GM21367 (cell line): ENCODE results near the gene LRBA.

ENCODE experiments used
- ATAC-seq: cut with Tn5 transposase; IDR thresholded peaks from one replicate; pipeline ENCODE4 v1.9.1; 2021; ENCODE audit not compliant: unreplicated experiment

LRBA gene

DNA sequence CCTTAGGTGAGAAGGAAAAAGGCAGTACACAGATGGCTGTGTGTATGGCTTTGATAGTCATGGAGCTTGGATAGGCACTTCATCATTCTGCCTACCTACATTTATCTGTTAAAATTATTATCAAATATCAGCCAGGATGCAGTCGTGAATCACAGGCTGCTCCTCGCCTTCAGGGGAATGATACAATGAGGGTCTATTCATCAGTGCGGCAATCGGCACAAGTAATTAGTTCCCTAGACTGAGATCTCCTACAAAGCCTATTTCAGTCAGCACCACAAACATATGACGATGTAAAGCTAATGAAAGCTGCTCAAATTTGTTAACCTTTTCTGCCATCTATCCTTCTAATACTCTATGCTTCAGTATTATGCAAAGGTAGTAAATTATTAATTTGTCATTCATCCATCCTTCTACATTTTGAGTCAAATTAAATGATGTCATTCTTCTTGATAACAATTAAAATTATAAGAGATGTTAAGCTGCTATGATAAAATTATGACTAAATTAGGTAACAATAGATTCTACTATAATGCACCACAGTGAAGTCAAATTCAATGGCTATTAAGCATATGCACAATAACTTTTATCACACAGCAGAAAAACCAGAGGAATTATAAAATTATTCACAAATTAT, 414.2 kb downstream of the LRBA start:
- ATAC-seq, result no peak

DNA sequence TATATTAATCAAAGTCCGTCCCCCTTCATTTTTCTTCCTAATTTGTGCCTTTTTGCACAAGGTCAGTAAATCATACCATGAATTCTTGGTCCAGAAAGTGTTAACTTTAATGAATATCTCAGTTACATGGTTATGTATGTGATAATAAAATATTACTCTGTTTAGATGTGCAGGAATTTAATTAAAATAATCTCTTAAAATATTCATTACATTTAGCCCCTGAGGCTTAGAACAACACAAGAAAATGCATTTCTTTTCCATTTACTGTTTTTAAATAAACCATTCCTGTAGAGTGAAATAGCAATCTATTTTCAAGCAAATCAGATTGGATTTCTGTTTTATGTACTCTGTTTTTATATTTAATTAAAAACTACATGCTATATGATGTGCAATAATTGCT, 415.5 kb downstream of the LRBA start:
- ATAC-seq, result no peak

DNA sequence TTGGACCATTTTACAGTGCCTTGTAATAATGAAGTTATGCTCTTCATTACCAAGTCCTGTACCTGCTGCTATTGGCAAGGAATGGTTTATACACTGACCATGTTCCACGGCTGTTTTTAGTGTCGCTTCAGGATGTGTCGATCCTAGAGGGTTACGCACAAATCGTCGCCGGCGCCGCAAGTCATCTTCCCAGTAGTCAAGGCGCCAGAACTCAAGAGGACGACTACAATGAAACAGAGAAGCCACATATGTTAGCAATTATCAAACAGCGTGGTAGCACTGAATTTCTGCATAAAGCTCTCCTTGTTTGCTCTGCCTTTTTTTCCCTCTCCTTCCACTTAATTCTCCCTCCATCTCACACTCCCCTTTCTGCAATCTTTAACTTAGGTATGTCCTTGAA, 416.2 kb downstream of the LRBA start:
- no peak for ATAC-seq

DNA sequence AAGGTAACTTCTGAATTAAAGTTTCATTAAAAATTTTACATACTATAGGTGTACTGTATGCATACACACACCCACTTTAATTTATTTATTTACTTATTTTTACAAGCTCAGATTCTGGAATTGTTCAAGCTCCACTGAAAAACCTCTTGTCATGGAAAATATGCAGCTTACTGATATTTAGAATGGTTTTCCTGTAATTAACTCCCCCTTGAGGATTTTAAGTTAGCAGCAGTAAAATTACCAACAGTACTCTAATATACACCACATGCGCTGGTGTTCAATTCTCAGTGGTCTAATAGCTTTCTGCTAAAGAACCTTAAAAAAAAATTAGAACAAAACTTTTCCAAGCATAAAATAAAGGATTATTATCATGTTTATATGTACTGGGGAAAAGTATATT, 421.1 kb downstream of the LRBA start:
- no peak for ATAC-seq

DNA sequence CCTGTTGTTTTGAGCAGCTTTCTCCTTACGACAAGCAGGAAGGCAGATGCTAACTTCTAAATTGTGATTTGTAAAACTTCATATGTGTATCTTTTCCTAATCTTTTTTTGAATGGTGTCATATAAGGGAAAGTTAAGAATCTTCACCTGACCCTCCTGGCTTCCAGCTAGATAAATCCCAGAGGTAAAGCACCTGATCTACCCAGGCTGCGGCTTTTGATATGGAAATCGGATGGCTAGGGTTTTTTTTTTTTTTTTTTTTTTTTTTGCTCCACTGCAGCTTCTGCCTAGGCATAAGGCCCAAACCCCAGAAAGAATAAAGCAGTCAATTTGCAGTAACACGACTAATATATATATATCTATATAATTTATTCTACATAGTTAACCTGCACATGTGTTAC, 423.2 kb downstream of the LRBA start:
- no peak for ATAC-seq

DNA sequence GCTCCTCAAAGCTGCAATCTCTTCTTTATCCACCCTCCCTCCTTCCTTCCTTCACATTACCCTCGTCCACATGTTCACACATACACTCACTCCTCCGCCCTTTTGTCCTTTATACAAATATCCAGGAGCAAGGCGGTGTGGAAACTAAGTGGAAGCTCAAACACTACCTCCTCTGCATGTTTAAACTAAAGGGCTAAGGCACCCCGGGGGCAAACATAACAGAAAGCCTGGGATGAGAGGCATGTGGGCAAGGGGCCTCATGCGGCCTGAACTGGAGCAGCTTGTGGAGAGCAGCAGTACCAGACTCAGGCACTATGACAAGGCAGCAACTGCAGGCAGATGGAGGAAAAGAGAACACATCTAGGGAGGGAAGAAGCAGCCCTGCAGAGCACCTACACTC, 423.7 kb downstream of the LRBA start:
- no peak for ATAC-seq

DNA sequence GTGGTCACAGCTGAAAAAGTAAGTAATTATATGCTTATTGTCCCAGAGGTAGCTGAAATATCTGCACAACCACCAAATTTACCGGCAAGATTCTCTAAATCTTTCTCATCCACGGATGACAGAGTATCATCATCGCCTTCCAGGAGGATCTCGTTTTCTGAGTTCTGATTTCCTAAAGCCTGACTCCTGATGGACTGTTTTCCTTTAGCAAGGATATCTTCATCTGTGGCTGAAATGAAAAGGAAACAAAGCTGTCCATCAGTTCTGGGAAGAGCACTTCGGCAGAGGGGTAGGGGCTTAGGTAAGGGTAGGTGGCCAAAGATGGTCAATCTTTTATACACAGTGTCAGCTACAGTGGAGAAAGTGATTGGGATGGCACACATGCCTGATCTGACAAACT, 424.5 kb downstream of the LRBA start:
- no peak for ATAC-seq

DNA sequence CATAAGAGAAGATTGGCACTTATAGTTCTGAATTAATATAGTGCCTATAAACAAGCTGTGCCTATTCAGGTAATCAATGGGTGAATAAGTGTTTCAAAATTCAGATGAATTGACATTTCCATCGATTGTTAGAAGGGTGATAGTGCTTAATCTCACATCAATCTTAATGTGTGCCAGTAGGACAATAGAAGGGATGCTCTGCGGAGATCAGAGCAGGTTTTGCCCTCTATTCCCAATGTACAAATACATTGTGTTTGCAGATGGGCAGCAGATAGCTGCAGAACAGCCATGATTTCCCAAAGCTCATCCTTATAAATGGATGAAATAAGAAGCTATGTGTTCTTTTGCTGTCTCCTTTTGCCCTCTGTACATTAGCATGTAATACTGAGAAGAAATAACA, 425.9 kb downstream of the LRBA start:
- no peak for ATAC-seq

DNA sequence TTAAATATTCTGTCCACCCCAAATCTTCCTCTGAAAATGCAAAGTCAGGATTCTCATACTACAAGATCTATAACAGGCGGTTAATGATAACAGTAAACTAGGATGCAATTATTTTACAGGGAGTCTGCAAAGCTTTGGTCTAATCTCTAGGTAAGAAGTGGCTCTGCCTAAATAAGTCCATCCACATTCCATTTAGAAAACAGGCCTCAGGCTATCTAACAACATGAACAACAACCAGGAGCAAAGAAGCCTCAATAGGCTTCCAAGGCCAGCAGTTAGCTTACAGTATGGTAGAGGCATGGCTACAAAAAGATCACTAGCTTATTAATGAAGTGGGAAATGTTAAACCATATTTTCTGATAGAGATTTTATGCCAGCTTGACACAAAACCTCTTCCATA, 426.8 kb downstream of the LRBA start:
- ATAC-seq, result no peak

DNA sequence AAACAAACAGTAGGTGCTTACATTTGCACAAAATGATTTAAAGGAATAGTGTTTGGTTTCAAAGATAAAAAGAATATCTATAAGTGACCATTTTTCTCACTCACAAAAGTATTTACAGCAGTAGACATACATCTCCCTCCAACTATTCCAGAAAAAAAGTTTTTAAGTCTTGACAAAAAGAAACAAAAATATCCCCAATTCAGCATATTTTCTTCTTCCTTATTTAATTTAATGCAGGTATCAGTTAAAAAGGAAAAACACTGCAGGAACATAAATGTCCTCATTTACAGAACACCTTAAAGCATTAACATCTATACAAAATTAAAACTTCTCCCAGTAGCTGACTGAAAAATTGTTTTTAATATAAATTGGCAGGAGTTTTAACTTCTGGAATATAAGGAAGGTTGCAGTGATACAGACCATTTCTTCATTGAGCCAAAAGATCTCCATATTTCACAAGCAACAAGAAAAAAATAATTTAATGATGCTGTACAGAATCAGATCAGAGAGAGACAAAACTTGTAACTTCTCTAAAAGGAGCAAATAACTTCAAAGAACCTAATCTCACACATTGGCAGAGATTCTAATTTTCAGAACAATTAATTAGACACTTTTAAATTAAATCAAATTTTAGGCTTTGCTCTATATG, 428.8 kb downstream of the LRBA start:
- no peak for ATAC-seq

DNA sequence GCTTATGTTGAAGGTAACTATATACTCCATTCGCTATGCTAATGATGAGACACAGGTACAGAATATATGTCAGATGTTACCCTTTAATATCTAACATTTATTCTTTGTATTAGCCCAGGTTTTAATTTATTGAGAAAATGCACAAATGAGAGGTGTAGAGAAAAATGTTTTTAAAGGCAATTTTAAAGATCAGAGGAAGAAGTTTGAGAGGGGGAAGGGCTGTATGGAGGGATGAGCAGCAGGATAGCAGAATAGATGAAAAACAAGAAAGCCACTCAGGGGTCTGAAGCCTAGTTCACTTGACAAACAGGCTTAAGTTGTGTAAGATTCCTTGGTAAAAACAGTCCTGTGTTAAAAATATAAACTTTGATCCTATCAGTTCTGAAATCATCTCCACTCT, 429.5 kb downstream of the LRBA start:
- ATAC-seq, result no peak

DNA sequence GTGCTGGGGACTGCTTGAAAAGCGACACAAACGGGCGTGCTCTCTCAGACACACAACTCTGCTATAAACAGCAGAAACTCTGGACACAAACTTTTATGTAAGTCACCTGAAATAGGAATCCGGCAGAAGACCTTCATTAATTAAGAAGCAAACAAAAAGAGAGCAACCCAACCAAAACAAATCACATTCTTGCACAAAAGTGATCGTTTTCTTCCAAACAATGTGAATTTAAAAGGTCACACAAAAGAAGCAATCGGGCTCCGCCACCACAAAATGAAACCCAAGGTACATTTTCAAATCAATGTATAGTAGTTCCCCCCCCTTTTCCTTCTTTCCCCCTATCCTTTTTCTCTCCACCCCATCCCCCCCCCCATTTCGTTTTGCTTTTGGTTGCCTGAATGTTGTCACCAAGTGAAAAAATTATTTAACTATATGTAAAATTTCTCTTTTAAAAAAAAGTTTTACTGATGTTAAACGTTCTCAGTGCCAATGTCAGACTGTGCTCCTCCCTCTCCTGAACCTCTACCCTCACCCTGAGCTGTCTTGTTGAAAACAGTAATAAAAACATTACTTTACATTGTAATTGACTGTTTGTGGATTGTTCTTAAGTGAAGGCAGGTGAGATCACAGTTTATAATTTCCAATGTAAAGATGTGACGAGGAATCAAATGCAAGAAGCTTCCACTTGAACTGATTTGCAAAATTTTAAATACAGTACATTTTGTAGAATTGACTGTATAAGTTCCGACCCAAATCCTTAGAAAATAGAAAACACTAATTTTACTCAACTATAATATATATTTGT, 430.8 kb downstream of the LRBA start:
- no peak for ATAC-seq

DNA sequence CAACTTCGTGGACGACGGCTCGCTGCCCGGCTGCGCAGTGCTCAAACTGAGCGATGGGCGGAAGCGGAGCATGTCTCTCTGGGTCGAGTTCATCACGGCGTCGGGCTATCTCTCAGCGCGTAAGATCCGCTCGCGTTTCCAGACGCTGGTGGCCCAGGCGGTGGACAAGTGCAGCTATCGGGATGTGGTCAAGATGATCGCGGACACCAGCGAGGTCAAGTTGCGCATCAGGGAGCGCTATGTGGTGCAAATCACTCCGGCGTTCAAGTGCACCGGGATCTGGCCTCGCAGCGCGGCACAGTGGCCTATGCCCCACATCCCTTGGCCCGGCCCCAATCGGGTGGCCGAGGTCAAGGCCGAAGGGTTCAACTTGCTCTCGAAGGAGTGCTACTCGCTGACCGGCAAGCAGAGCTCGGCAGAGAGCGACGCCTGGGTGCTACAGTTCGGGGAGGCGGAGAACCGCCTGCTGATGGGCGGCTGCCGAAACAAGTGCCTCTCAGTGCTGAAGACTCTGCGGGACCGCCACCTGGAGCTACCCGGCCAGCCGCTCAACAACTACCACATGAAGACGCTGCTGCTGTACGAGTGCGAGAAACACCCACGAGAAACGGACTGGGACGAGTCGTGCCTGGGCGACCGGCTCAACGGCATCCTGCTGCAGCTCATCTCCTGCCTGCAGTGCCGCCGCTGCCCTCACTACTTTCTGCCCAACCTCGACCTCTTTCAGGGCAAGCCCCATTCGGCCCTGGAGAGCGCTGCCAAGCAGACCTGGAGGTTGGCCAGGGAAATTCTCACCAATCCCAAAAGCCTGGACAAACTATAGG, 431.6 kb downstream of the LRBA start:
- ATAC-seq, result no peak

DNA sequence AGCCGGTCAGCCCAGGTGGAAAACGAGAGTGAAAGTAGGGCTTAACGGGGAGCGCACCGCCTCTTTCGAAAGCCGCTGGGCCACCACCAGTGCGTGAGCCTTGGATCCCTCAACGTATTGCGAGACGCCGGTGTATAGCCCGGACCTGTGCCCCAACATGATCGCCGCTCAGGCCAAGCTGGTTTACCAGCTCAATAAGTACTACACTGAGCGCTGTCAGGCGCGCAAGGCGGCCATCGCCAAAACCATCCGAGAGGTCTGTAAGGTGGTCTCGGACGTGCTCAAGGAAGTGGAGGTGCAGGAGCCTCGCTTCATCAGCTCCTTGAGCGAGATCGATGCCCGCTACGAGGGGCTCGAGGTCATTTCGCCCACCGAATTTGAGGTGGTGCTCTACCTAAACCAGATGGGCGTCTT, 432.2 kb downstream of the LRBA start:
- ATAC-seq, result no peak

DNA sequence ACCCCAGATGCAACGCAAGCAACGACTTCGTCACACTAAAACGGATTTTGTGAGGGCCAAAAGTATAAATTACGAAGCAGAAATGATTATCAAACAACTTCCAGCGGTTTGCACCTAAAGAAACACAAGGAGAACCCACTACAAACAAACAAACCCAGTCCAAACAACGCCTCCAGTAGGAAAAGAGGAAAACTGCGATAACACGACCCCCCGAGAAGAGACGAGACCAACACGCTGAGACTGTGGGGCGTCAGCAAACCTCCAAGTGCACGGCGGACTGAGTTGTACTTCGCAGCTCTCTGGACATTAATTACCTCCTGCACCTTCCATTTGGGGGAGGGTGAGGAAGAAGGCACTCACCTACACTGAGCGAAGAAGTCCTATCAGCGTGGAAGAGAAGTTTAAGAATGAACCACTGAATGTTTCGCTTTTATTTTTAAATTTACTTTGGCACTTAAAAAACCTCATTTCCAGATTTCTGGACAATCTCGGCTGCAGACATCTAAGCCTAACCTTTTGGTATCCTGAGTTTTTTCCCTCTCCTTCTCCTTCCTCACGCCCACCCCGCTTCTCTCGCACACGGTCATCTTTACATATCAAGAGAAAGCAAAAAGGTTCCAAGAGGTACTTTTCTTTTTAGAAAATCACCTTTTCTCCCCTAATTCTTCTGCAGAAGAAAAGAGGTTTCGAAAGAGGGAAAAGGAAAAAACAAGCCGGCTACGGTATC, 432.8 kb downstream of the LRBA start, which contains the start of gene MAB21L2:
Gene MAB21L2, plus strand, starts transcription at position 6 of the 727 bp plus-strand sequence. CDS start 879 bp downstream, outside the sequence.
- no peak for ATAC-seq

DNA sequence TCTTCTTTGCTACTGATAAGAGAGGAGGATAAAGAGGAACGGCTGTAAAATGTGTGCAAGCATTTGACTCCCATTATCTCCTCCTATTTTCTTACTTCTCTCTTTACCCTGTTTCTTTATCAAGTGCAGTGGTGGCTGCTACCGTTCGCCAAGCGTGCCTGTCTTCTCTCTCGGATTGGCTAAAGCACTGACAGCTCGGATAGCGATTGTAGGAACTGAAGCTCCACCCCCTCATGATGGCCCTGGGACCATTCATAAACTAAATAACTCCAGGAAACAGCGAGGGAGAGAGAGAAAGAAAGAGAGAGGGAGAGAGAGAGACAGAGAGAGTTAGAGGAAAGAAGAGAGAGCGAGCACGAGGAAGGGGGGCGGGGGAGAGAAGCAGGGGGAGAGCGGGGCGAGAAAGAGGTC, 433.4 kb downstream of the LRBA start:
- no peak for ATAC-seq

DNA sequence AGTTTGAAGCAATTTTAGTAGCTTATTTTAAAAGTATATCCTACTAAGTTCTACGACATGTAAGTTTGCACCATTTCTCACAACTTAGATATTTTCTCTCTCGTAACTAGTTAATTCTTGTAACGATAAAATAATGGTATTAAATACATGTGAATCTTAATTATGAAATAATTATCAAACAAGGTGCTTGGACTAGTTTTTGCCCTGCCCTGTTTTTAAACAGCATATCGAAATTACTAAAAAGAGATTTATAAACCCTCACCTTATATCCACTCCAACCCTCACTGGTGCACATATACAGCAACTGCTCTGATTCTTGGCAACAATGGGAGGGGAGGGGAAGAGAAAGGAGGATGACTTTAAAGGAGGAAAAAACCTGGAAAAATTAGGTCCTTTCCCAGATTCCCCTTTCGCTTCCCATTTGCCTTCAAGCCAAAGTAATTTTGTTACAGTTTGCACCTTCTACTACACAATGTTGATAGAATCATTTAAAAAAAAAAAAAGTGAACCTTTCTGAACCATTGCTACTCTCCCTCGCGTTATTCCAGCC, 434.0 kb downstream of the LRBA start:
- no peak for ATAC-seq

DNA sequence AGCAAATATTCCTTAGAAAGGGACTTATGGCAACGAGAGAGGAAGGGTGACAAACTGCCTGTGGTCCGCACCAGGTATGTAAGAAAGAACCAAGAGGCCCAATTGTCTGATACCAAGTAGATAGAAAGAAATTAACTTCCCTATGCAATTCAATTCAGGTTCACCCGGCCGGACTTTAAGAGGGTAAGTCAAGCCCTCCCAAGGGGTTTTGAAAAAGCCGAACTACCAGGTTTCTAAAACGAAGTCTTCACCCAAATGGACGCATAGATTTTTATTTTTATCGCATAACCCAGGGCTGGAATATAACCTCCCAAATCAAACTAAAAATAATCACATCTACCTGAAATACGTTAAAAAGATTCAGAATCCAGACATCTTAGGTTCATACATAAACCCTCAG, 434.8 kb downstream of the LRBA start:
- no peak for ATAC-seq

DNA sequence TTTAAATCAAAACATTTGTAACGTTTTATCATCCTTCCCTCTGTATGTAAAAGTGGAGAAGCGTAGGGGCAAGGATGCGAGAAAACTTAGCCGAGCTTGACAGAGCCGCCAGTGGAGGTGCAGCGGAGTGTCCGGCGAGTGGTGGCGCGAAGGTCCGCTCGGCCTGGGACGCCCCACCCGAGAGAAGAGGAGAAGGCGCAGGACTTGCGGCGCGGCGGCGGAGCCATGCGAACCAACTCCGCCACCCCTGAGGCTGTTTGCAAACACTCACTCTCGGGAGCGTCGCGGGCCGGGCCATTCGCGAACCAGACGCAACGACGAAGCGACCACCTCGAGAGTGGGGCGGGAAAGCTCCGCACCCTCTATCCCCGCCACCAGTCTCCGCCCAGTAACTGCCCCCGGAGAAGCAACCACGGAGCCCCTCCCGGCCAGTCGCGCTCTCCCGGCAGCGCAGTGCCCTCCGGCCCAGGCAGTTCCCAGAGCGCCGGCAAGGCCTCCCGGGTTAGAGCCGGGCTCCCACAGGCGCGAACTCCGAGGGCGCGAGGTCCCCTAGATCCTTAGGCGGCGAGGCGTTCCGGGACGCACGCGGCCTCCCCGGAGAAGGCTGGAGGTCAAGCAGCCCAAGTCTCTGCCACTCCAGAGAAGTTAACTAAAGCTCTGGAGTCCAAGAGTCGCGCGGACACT, 435.4 kb downstream of the LRBA start:
- no peak for ATAC-seq
